GM12801 (cell line): Measurements from ENCODE around the gene GPC5.

Experiments used
- TF ChIP-seq, protein P1 (sequence below): IDR thresholded peaks from one replicate; pipeline ENCODE4 v1.5.1; 2011; ENCODE audit warnings: control low read depth; ENCODE audit not compliant: insufficient read length; ENCODE audit errors: extremely low read depth

GPC5 gene

DNA sequence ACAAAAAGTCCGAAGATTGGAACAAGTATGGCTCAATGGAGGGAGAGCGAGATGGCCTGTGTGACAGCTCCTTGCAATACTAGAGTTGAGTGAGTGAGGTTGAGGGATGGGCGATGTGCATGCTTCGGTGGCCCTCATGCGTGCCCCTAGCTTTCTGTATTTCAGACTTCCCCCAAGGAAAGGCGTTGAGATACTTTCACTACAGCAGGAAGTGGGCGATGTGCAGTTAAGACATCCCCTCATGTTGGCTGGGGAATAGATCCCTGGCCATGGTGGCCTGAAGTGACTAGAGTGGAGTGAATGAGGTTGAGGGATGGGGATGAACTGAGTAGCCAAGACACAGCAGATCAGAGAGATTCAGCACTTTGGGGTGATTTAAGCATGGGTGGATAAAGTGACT is 1194.3 kb downstream of the GPC5 start:
- TF ChIP-seq, protein P1, sequence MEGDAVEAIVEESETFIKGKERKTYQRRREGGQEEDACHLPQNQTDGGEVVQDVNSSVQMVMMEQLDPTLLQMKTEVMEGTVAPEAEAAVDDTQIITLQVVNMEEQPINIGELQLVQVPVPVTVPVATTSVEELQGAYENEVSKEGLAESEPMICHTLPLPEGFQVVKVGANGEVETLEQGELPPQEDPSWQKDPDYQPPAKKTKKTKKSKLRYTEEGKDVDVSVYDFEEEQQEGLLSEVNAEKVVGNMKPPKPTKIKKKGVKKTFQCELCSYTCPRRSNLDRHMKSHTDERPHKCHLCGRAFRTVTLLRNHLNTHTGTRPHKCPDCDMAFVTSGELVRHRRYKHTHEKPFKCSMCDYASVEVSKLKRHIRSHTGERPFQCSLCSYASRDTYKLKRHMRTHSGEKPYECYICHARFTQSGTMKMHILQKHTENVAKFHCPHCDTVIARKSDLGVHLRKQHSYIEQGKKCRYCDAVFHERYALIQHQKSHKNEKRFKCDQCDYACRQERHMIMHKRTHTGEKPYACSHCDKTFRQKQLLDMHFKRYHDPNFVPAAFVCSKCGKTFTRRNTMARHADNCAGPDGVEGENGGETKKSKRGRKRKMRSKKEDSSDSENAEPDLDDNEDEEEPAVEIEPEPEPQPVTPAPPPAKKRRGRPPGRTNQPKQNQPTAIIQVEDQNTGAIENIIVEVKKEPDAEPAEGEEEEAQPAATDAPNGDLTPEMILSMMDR, result no peak

DNA sequence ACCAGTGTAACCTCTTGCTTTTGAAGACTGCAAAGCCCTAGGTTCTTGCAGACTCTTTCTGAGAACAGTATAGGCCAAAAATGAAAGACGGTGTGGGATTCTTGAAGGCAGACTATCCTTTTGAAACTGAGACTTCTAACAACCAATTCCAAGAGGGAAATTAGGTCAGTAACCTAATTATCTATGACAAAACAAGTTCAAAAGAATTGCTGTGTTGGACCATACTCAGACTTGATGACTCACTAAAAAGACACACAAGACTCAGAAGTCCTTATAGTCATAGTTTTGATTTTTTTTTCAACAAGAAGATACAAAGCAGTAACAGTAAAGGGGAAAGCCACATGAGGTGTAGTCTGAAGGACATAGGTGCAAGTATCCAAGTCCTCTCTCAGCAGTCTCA is 1204.1 kb downstream of the GPC5 start:
- TF ChIP-seq, protein P1, result no peak

DNA sequence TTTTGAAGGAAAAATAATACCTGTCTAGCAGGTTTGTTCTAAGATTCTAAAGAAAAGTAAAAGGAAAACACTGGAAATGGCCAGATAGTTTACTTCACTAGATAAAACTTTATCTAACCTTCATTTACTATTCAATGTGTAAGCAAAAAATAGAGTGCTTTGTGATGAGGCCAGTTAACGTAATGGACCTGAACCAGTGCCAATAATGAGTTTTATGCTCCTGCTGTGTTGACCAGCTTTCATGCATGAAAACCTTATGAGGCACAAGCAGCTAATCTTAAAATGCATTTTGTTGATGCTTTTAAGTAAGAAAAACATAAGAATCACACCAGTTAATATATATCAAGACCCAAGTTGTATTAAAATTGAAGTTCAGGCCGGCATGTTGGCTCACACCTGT is 1211.0 kb downstream of the GPC5 start:
- TF ChIP-seq, protein P1, result no peak

DNA sequence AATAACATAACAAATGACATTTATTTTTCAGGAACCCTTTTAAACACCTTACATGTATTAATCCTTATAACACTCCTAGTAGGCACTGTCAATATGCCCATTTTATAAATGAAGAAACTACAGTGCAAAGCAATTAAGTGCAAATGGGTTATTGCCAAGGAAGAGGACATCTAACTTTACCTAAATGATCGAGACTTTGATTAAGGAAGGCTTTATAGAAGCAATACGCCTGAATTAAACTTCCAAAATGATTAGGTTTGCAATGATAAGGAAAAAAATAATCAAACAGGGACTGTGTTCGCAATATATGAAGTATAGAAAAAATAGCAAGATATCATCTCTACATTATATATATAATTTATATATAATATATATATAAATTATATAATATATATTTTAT is 1214.5 kb downstream of the GPC5 start:
- TF ChIP-seq, protein P1, result no peak

DNA sequence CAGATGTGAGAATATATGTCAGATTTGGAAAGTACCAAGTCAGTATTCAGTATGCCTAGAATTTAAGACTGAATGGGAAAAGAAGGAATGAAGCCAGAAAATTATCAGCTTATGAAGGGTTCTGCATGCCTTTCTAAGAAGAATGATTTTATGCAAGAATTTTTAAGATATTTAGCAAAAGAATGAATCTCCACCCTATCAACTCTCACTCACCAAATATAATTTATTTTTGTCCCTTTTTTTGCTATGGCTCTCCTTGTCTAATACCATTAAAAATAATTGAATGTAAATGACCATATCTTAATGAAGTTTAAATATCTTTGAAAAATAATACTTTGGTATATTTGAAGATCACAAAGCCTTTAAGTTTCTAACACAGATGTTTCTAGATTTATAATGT is 1215.5 kb downstream of the GPC5 start:
- TF ChIP-seq, protein P1, result no peak

DNA sequence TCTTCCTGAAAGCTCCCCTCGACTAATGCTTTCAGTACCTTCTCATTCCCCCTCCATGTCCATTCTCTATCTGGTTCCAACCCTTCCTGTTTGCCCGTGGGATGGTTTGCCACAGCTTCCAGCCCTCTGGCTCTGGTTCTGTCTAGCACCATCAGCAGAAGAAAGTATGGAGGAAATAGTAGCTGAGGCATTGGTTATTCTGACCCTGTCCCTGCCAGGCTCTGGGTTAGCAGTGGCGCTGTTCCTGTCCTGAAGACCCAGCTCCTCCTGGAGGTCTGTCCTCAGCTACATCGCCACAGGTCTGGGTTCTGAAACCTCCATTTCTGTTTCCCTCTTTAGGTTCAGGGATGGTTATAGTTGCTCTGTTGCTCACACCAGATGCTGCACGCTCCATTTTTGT is 1223.6 kb downstream of the GPC5 start:
- TF ChIP-seq, protein P1, result no peak

DNA sequence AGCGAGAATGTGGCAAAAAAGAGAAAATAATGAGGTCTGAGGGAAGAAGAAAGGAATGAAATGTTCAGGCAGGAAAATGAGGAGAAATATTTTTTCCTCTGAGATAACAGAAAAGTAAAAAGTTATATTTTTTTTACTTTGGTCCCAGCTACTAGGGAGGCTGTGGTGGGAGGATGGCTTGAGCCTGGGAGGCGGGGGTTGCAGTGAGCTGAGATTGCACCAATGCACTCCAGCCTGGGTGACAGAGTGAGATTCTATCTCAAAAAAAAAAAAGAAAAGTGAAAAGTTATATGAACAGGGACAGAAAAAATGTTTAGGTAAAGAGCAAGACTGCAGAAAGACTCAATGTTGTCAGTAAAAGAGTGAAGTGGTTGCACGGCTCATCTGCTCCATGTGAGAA is 1224.5 kb downstream of the GPC5 start:
- TF ChIP-seq, protein P1, result no peak

DNA sequence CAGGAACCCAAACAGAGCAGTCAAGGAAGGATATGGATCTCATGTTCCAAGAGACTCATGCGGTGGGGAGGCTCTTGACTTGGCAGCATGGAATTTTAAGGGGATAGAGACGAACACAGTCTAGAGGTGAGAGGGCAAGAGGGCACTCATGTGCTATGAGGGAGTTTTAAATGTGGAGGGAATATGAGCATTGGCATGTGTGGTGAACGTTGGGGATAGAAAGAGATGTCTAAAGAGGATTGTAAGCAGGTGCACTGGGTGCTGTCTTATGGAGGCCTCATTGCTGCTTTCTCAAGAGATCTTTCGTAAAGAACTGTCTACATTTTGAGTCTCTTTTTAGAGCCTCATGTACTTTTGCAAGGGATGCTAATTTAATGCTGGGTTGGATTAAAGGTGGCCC is 1227.9 kb downstream of the GPC5 start:
- TF ChIP-seq, protein P1, result no peak
